SK-N-SH (cell line): ENCODE data around the gene GABRG3. TPM values are rescaled to one million over a fixed set of nuclear protein-coding genes. Genes with fewer than 3 reads are reported as not detected.

Source experiments
- CTCF ChIA-PET: fragments of 300-600, 350-600 bp; formaldehyde crosslinking; extraction: SDS; loops from one replicate; lab custom pipeline; 2021; lab: Yijun Ruan, JAX
- POLR2A ChIA-PET: fragments of 350-600 bp; sonication (Branson Sonifier 250); formaldehyde crosslinking; extraction: SDS; loops from one replicate; lab custom pipeline; 2020; ENCODE audit warnings: antibody characterized with exemption, inconsistent platforms; lab: Yijun Ruan, JAX
- DNase-seq: peaks from one replicate; pipeline ENCODE4 v3.0.0; 2012
- H2AFZ ChIP-seq: fragments of 200-600 bp; sonication (generic); 2 replicates; pipeline ENCODE4 v1.8.1; 2016; ENCODE audit warnings: antibody characterized with exemption, mild to moderate bottlenecking, low read depth
- H3F3A ChIP-seq: fragments of 200-600 bp; sonication (generic); replicated peaks from 2 replicates; pipeline ENCODE3; 2016; ENCODE audit warnings: antibody characterized with exemption, mild to moderate bottlenecking; ENCODE audit not compliant: insufficient read depth
- H3K27ac ChIP-seq, 2 experiments: fragments of 200-500 bp in 1 of 2; fragments of 200-600 bp in 1 of 2; sonication (Bioruptor generic) in 1 of 2; sonication (generic), shearing (Covaris generic) in 1 of 2; 2 replicates each; pipeline versions ENCODE4 v1.5.1 to v1.6.1; 2014 to 2016; ENCODE audit warnings: low read depth in 2 of 2, inconsistent platforms in 1 of 2, low read length in 1 of 2, mild to moderate bottlenecking in 1 of 2, mixed read lengths in 1 of 2
- H3K27me3 ChIP-seq: fragments of 200-600 bp; sonication (generic), shearing (Covaris generic); 2 replicates; pipeline ENCODE4 v1.6.1; 2016; ENCODE audit warnings: mixed run types; ENCODE audit not compliant: insufficient read depth
- H3K36me3 ChIP-seq, 2 experiments: fragments of 200-500 bp in 1 of 2; fragments of 200-600 bp in 1 of 2; sonication (Bioruptor generic) in 1 of 2; sonication (generic) in 1 of 2; replicated peaks in 1 of 2; 2 replicates each; pipeline versions ENCODE3 to v1.5.1; 2014 to 2016; ENCODE audit warnings: low read length in 1 of 2, mild to moderate bottlenecking in 1 of 2; ENCODE audit not compliant: insufficient read depth in 2 of 2, control insufficient read depth in 1 of 2
- H3K4me1 ChIP-seq, 2 experiments: fragments of 200-500 bp in 1 of 2; fragments of 200-600 bp in 1 of 2; sonication (Bioruptor generic) in 1 of 2; sonication (generic), shearing (Covaris generic) in 1 of 2; 2 replicates each; pipeline versions ENCODE4 v1.5.1 to v1.6.1; 2014 to 2016; ENCODE audit warnings: low read depth in 1 of 2, low read length in 1 of 2, mixed run types in 1 of 2; ENCODE audit not compliant: insufficient read depth in 2 of 2, control insufficient read depth in 1 of 2
- H3K4me2 ChIP-seq: fragments of 200-600 bp; sonication (generic), shearing (Covaris generic); 2 replicates; pipeline ENCODE4 v1.6.1; 2017; ENCODE audit warnings: mixed run types
- H3K4me3 ChIP-seq, 2 experiments: fragments of 200-500 bp in 1 of 2; fragments of 200-600 bp in 1 of 2; sonication (Bioruptor generic) in 1 of 2; sonication (generic), shearing (Covaris generic) in 1 of 2; 2 replicates each; pipeline versions ENCODE4 v1.5.1 to v1.8.1; 2014 to 2016; ENCODE audit warnings: low read depth in 2 of 2, inconsistent platforms in 1 of 2, low read length in 1 of 2, mild to moderate bottlenecking in 1 of 2, mixed read lengths in 1 of 2, moderate library complexity in 1 of 2
- H3K79me2 ChIP-seq: fragments of 200-600 bp; sonication (generic); 2 replicates; pipeline ENCODE4 v1.8.1; 2017; ENCODE audit warnings: mild to moderate bottlenecking; ENCODE audit not compliant: insufficient read depth
- H3K9ac ChIP-seq: fragments of 200-600 bp; sonication (generic); 2 replicates; pipeline ENCODE4 v1.6.1; 2017; ENCODE audit warnings: mixed run types
- H3K9me2 ChIP-seq: fragments of 200-600 bp; sonication (generic); 2 replicates; pipeline ENCODE4 v1.6.1; 2017; ENCODE audit warnings: mixed run types
- H3K9me3 ChIP-seq: fragments of 200-600 bp; sonication (generic); 2 replicates; pipeline ENCODE4 v1.6.1; 2017; ENCODE audit warnings: mixed run types, mild to moderate bottlenecking, moderate library complexity
- H4K20me1 ChIP-seq: fragments of 200-600 bp; sonication (generic); 2 replicates; pipeline ENCODE4 v1.6.1; 2017; ENCODE audit warnings: mild to moderate bottlenecking, mixed run types; ENCODE audit not compliant: insufficient read depth
- CHD2 ChIP-seq: fragments of 150-350 bp; IDR thresholded peaks from 2 replicates; pipeline ENCODE4 v1.6.1; 2018; ENCODE audit warnings: low read length; ENCODE audit not compliant: partially characterized antibody
- EZH2phosphoT487 ChIP-seq: fragments of 200-600 bp; sonication (generic); IDR thresholded peaks from 2 replicates; pipeline ENCODE4 v1.6.1; 2017; ENCODE audit warnings: low read depth, mixed run types, mild to moderate bottlenecking, antibody characterized with exemption, moderate library complexity, borderline replicate concordance
- GABPA ChIP-seq: IDR thresholded peaks from 2 replicates; pipeline ENCODE4 v1.4.0; 2012; ENCODE audit warnings: low read depth, mild to moderate bottlenecking
- GATA2 ChIP-seq: sonication (generic); formaldehyde crosslinking; IDR thresholded peaks from 2 replicates; pipeline ENCODE4 v1.5.0; 2020; ENCODE audit warnings: mild to moderate bottlenecking, missing genetic modification reagents
- MXI1 ChIP-seq: IDR thresholded peaks from 2 replicates; pipeline ENCODE4 v1.6.1; 2012; ENCODE audit warnings: mild to moderate bottlenecking, low read depth, low read length, improper control_type of control experiment
- NRF1 ChIP-seq: IDR thresholded peaks from 2 replicates; pipeline ENCODE4 v1.6.1; 2012; ENCODE audit warnings: low read depth, mild to moderate bottlenecking, low read length
- REST ChIP-seq: IDR thresholded peaks from 2 replicates; pipeline ENCODE4 v1.6.1; 2012; ENCODE audit warnings: mild to moderate bottlenecking, low read depth, low read length, moderate library complexity
- RXRA ChIP-seq: IDR thresholded peaks from 2 replicates; pipeline ENCODE4 v1.4.0; 2012; ENCODE audit warnings: low read depth, mild to moderate bottlenecking, borderline replicate concordance
- SIN3A ChIP-seq: IDR thresholded peaks from 2 replicates; pipeline ENCODE4 v1.6.1; 2012; ENCODE audit warnings: low read depth, mild to moderate bottlenecking, low read length, moderate library complexity, borderline replicate concordance
- TCF12 ChIP-seq: IDR thresholded peaks from 2 replicates; pipeline ENCODE4 v1.4.0; 2012
- ZBTB33 ChIP-seq: IDR thresholded peaks from 2 replicates; pipeline ENCODE4 v1.4.0; 2012; ENCODE audit warnings: low read depth, borderline replicate concordance
- WGBS: methylation state at CpG from one replicate; pipeline ENCODE4 v1.1.6; 2017; ENCODE audit warnings: low lambda C conversion rate; 5-methylcytosine and 5-hydroxymethylcytosine counted together
- polyA plus RNA-seq, 3 experiments: library from polyadenylated mRNA; depleted of rRNA; stranded (reverse); fragments of >200 nt; gene quantifications; 2 replicates each; pipeline ENCODE4 v1.2.3, GENCODE V29; 2012

GABRG3 gene
- polyA plus RNA-seq, 1 of the 3 experiments (the other 2 are of a cell fraction), result not detected

- TF ChIP-seq NRF1 (no peak), RXRA (no peak), MXI1 (no peak), TCF12 (no peak), ZBTB33 (no peak)
These were observed 603.0 kb downstream of the GABRG3 start (continued) for GRCh38 chr15:27573805-27574485.

GRCh38 chr15:27574541-27575054, 603.6 kb downstream of the GABRG3 start:
- CTCF ChIA-PET, result no interaction called here
- no peaks in the 10 kb centered on the region for H3F3A ChIP-seq
- no peak for TF ChIP-seq GABPA
- TF ChIP-seq SIN3A, result no peak
- no peak for TF ChIP-seq ZBTB33
- no peak for TF ChIP-seq EZH2phosphoT487
- no peak for TF ChIP-seq GATA2
- TF ChIP-seq CHD2, result no peak
- TF ChIP-seq REST, result no peak
- TF ChIP-seq, all 33 proteins: peak for 0
- POLR2A ChIA-PET, result no interaction called here
- Histone ChIP-seq H3K4me2 (no peak overlapping the region), H3K79me2 (no peaks in the 10 kb centered on the region), H3K9ac (no peak overlapping the region), H3K27ac (no peak overlapping the region), H3K4me3 (no peak overlapping the region), H3K36me3 (no peaks in the 10 kb centered on the region), H4K20me1 (no peaks in the 10 kb centered on the region), H3K27me3 (no peaks in the 10 kb centered on the region), H3K9me2 (no peaks in the 10 kb centered on the region), H2AFZ (no peak overlapping the region), H3K4me1 (peaks cover 0 to 3% of the 10 kb centered on the region in 2 experiments; a peak in 1 of 4 replicates), H3K9me3 (0 out of 2 replicates have a peak, but pooled peaks cover 3% of the 10 kb centered on the region)
- no peak for DNase-seq
- WGBS, result 56% methylated on average over 10 of the region's 20 CpGs
